Measurements from ENCODE around the gene GPN3. TPM values are rescaled to one million over a fixed set of nuclear protein-coding genes. Genes with fewer than 3 reads are reported as not detected.
A peak's percentile ranks its signal among the peaks of the same experiment; 100 is the strongest.
"Not testable (repeated sequence)": the region's sequence is repeated elsewhere in the genome, so short reads cannot be mapped to it uniquely, and the experiment has no call there.

GPN3 gene
- total RNA-seq, 1 donor: 27.4 TPM

- no peak for DNase-seq (ENCODE audit: low read depth)
- H3K4me3 ChIP-seq (ENCODE audit: low read depth, low read length): peak overlapping the region; percentile 7
- no peak for TF ChIP-seq CTCF (IDR thresholded peaks at IDR 0.05; ENCODE audit: insufficient read depth, low read length)
Measured at GRCh38 chr12:110466791-110467190, 1.3 kb downstream of the GPN3 start.

GRCh38 chr12:110465765-110466164, 2.3 kb downstream of the GPN3 start:
- DNase-seq (ENCODE audit: low read depth); H3K4me3 ChIP-seq (ENCODE audit: low read depth, low read length): not testable (repeated sequence)

GRCh38 chr12:110465024-110465423, 3.0 kb downstream of the GPN3 start:
- no peak overlapping the region for H3K4me3 ChIP-seq (ENCODE audit: low read depth, low read length)
- TF ChIP-seq CTCF (IDR thresholded peaks at IDR 0.05; ENCODE audit: insufficient read depth, low read length): no peak
- DNase-seq (ENCODE audit: low read depth): no peak

- not testable (repeated sequence) for H3K4me3 ChIP-seq (ENCODE audit: low read depth, low read length); DNase-seq (ENCODE audit: low read depth)
Measured at GRCh38 chr12:110461189-110461588, 6.9 kb downstream of the GPN3 start.

GRCh38 chr12:110458756-110459155, 9.3 kb downstream of the GPN3 start:
- no peak for TF ChIP-seq CTCF (IDR thresholded peaks at IDR 0.05; ENCODE audit: insufficient read depth, low read length)
- no peak for DNase-seq (ENCODE audit: low read depth)
- no peak overlapping the region for H3K4me3 ChIP-seq (ENCODE audit: low read depth, low read length)

GRCh38 chr12:110453569-110454296, 14.3 kb downstream of the GPN3 start:
- no peak for DNase-seq (ENCODE audit: low read depth)
- TF ChIP-seq CTCF (IDR thresholded peaks at IDR 0.05; ENCODE audit: insufficient read depth, low read length): no peak
- H3K4me3 ChIP-seq (ENCODE audit: low read depth, low read length): no peak overlapping the region

GRCh38 chr12:110451263-110451662, 16.8 kb downstream of the GPN3 start:
- DNase-seq (ENCODE audit: low read depth): no peak
- no peak for TF ChIP-seq CTCF (IDR thresholded peaks at IDR 0.05; ENCODE audit: insufficient read depth, low read length)

GRCh38 chr12:110449799-110450497, 18.1 kb downstream of the GPN3 start, which contains the start of gene ARPC3:
ARPC3 (minus strand) TSS chr12:110450337; CDS start chr12:110450260, 77 bp downstream.
- DNase-seq (ENCODE audit: low read depth): peak; percentile 92
- peak; percentile 87 for TF ChIP-seq CTCF (IDR thresholded peaks at IDR 0.05; ENCODE audit: insufficient read depth, low read length)
- H3K4me3 ChIP-seq (ENCODE audit: low read depth, low read length): peak within 1 kb of the TSS; percentile 94

More at GRCh38 chr12:110451263-110451662, 16.8 kb downstream of the GPN3 start:
- H3K4me3 ChIP-seq (ENCODE audit: low read depth, low read length): no peak overlapping the region

Measured in fibroblast of the aortic adventitia (primary cell).